Chondrocyte (in vitro differentiated cells): ENCODE data around the gene PER3. TPM values are rescaled to one million over a fixed set of nuclear protein-coding genes. Genes with fewer than 3 reads are reported as not detected.

Experiments used
- DNase-seq: peaks from one replicate; pipeline ENCODE4 v3.0.0; 2021; ENCODE audit warnings: mixed read lengths, low spot score
- H3K27ac Mint-ChIP-seq: one replicate; pipeline ENCODE4 v1.8.0; 2021; ENCODE audit warnings: mild to moderate bottlenecking, moderate library complexity, mixed read lengths; ENCODE audit not compliant: unreplicated experiment
- H3K27me3 Mint-ChIP-seq: 2 replicates; pipeline ENCODE4 v1.8.0; 2021; ENCODE audit warnings: low read depth, mixed read lengths
- H3K36me3 Mint-ChIP-seq: 2 replicates; pipeline ENCODE4 v1.8.0; 2021; ENCODE audit warnings: low read depth, mixed read lengths
- H3K4me1 Mint-ChIP-seq: 2 replicates; pipeline ENCODE4 v1.8.0; 2021; ENCODE audit warnings: low read depth, mild to moderate bottlenecking, mixed read lengths
- H3K4me3 Mint-ChIP-seq: one replicate; pipeline ENCODE4 v1.8.0; 2021; ENCODE audit warnings: mild to moderate bottlenecking, moderate library complexity, mixed read lengths; ENCODE audit not compliant: unreplicated experiment
- H3K9me3 Mint-ChIP-seq: 2 replicates; pipeline ENCODE4 v1.8.0; 2021; ENCODE audit warnings: low read depth, mixed read lengths
- total RNA-seq: library from RNA; stranded (reverse); gene quantifications from 3 replicates; pipeline ENCODE4 v1.2.1, GENCODE V29; 2021
- TF ChIP-seq, protein P1 (sequence below): fragments of 200-600 bp; sonication (generic); IDR thresholded peaks from 2 replicates; pipeline ENCODE4 v1.5.0; 2021; ENCODE audit warnings: antibody characterized with exemption, mild to moderate bottlenecking, moderate library complexity

Gene PER3
- total RNA-seq, 1 donor from 2014 or later = 4.2 TPM

DNA sequence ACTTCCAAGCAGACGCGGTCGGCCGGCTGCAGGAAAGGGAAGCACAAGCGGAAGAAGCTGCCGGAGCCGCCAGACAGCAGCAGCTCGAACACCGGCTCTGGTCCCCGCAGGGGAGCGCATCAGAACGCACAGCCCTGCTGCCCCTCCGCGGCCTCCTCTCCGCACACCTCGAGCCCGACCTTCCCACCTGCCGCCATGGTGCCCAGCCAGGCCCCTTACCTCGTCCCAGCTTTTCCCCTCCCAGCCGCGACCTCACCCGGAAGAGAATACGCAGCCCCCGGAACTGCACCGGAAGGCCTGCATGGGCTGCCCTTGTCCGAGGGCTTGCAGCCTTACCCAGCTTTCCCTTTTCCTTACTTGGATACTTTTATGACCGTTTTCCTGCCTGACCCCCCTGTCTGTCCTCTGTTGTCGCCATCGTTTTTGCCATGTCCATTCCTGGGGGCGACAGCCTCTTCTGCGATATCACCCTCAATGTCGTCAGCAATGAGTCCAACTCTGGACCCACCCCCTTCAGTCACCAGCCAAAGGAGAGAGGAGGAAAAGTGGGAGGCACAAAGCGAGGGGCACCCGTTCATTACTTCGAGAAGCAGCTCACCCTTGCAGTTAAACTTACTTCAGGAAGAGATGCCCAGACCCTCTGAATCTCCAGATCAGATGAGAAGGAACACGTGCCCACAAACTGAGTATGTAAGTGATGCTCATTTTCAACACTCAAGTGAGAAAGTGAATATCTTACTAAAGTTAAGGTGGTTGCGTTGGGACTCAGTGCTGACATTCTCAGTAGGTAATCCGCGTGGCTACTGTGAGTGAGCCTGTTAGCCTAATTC is 43.2 kb downstream of the PER3 start:
- H3K4me3 Mint-ChIP-seq = no peak overlapping the region
- TF ChIP-seq, protein P1, sequence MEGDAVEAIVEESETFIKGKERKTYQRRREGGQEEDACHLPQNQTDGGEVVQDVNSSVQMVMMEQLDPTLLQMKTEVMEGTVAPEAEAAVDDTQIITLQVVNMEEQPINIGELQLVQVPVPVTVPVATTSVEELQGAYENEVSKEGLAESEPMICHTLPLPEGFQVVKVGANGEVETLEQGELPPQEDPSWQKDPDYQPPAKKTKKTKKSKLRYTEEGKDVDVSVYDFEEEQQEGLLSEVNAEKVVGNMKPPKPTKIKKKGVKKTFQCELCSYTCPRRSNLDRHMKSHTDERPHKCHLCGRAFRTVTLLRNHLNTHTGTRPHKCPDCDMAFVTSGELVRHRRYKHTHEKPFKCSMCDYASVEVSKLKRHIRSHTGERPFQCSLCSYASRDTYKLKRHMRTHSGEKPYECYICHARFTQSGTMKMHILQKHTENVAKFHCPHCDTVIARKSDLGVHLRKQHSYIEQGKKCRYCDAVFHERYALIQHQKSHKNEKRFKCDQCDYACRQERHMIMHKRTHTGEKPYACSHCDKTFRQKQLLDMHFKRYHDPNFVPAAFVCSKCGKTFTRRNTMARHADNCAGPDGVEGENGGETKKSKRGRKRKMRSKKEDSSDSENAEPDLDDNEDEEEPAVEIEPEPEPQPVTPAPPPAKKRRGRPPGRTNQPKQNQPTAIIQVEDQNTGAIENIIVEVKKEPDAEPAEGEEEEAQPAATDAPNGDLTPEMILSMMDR = no peak
- H3K27me3 Mint-ChIP-seq = no peaks in the 10 kb centered on the region
- no peak overlapping the region for H3K27ac Mint-ChIP-seq
- no peaks in the 10 kb centered on the region for H3K4me1 Mint-ChIP-seq
- no peaks in the 10 kb centered on the region for H3K9me3 Mint-ChIP-seq
- H3K36me3 Mint-ChIP-seq = peaks cover 20% of the 10 kb centered on the region
- DNase-seq = no peak

DNA sequence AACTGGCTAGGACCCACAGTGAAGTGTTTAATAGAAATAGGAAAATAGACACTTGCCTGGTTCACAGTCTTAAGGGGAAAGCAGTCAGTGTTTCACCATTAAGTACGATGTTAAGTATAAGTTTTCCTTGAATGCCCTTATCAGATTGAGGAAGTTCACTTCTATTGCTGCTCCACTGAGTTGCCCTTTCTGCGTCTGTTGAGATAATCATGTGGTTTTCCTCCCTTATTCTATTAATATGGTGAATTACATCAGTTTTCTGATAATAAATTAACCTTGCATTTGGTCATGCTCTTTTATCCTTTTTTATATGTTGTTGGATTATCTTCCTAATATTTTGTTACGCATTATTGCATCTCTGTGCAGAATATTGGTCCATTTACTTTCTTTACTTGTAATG is 47.4 kb downstream of the PER3 start:
- Mint-ChIP-seq H3K4me3 (no peak overlapping the region), H3K9me3 (peaks cover 4% of the 10 kb centered on the region), H3K4me1 (no peaks in the 10 kb centered on the region), H3K27me3 (no peaks in the 10 kb centered on the region), H3K27ac (no peak overlapping the region), H3K36me3 (peaks cover 20% of the 10 kb centered on the region)
- DNase-seq = no peak
- TF ChIP-seq, protein P1 = no peak

DNA sequence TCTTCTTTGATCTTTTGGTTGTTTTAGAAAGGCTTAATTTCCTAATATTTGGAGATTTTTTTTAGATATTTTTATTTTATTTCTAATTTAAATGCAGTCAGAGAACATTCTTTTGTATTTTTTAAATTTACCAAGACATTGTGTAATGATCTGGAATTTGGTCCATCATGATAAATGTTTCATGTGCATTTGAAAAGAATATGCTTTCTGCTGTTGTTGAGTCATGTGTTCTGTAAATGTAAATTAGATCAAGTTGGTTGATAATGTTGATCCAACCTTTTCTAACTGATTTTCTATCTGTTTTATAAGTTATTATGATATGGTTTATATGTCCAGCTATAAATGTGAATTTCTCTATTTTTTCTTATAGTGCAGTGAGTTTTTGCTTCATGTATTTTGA is 48.9 kb downstream of the PER3 start:
- Mint-ChIP-seq H3K27me3 (no peaks in the 10 kb centered on the region), H3K4me1 (no peaks in the 10 kb centered on the region), H3K4me3 (no peak overlapping the region), H3K36me3 (peaks cover 20% of the 10 kb centered on the region), H3K27ac (no peak overlapping the region), H3K9me3 (peaks cover 7% of the 10 kb centered on the region)
- TF ChIP-seq, protein P1 = no peak
- no peak for DNase-seq

DNA sequence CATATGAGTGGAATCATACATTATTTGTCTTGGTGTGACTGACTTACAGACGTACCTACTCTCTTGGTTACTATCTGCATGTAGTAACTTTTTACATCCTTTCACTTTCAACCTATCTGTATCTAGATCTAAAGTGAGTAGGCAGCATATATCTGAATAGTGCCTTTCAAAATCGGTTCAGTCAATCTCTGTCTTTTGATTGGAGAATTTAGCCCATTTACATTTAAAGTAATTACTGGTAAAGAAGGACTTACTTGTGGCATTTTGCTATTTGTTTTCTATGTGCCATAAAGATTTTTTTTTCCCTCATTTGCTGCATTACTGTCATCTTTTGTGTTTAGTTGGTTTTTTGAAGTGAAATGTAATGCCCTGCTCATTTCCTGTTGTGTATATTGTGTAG is 54.6 kb downstream of the PER3 start:
- Mint-ChIP-seq H3K27me3 (no peaks in the 10 kb centered on the region), H3K27ac (no peak overlapping the region), H3K4me1 (no peaks in the 10 kb centered on the region), H3K9me3 (peaks cover 28% of the 10 kb centered on the region), H3K36me3 (peaks cover 33% of the 10 kb centered on the region), H3K4me3 (no peak overlapping the region)
- DNase-seq = no peak
- TF ChIP-seq, protein P1 = no peak

DNA sequence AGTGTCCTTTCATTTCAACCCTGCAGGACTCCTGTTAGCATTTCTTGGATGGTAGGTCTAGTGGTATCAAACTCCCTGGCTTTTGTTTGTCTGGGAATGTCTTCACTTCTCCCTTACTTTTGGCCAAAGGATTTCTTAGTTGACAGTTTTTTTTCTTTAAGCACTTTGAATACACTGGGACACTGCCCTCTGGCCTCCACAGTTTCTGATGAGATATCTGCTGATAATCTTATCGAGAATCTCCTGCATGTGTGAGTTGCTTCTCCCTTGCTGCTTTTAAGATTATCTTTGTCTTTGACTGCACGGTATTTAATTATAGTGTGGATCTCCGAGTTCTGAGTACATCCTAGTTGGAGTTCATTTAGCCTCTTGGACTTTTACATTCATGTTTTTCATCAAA is 55.4 kb downstream of the PER3 start:
- Mint-ChIP-seq H3K36me3 (peaks cover 33% of the 10 kb centered on the region), H3K9me3 (peaks cover 28% of the 10 kb centered on the region), H3K4me1 (no peaks in the 10 kb centered on the region), H3K4me3 (no peak overlapping the region), H3K27me3 (no peaks in the 10 kb centered on the region), H3K27ac (no peak overlapping the region)
- TF ChIP-seq, protein P1 = no peak
- DNase-seq = no peak
